Measurements from ENCODE around the gene COA7.

The COA7 gene

DNA sequence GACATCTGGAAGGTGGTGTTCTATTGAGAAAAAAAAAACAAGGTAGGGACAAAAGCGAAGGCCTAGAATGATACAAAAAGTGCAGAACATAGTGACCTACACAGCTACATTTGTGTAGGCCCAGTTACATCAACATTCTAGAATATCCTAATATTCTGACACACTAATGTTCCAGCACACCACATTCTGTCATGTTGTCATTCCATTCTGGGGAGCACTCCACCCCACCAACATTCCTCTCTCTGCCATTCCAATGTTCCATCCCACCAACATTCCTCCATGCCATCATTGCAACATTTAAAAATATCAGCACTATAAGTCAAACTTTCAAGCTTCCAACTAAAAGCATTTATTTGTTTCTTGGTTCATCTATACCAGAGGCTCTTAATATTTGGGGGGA, 28.5 kb downstream of the COA7 start:
- no peak for DNase-seq (ENCODE audit: low read depth in 2 of 2)

DNA sequence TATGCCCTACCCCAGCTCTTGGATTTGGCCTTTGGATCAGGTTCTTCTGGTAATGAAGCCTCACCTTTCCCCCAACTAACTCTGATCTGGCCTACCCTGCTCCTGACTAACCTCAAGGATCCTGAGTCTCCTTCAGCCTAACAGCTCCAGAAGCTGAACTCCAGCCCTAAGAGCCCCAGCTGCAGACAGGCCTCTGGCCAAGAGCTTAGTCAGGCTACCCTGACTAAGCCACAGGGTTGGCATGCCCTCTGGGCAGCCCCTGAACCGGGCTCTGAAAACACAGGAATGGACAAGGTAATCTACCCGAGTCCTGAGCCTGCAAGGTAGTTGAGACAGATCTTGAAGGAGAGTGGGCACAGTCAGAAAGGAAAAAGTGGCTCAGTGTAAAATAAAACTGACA, 29.4 kb downstream of the COA7 start:
- DNase-seq (ENCODE audit: low read depth in 2 of 2) = no peak

DNA sequence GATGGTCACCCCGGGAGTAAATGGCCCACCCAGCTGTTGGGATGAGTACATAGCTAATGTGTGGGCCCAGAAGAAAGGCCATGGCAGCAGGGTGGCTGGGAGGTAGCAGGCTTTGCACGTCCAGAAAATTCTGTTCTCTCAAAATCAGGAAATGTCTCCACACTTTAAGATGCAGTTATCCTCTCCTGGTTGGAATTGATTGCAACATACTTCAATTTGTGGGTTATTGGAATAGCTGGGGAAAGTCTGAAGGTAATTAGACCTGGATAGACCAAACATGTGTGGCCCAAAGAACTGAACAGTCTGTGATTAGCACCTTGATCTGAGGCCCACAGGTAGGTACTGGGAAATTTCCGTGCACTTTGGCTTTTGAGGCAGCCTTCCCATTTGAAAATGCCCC, 30.2 kb downstream of the COA7 start:
- no peak for DNase-seq (ENCODE audit: low read depth in 2 of 2)

DNA sequence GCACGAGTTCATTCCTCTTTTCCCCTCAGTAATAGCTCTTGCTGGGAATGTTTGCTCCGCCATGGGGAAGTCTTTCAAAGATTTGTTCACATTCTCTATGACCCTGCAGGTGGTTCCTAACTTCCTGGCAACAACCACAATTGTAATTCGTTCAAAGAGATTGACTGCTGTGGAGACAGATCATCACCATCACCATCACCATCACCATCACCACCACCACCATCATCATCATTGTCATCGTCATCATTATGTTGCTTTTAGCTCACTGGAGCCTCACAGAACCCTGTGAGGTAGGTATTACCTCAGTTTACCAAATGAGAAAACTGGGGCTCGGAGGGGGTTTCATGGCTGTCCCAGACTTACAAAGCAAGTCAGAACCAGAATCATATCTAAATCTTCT, 30.9 kb downstream of the COA7 start:
- no peak for DNase-seq (ENCODE audit: low read depth in 2 of 2)

DNA sequence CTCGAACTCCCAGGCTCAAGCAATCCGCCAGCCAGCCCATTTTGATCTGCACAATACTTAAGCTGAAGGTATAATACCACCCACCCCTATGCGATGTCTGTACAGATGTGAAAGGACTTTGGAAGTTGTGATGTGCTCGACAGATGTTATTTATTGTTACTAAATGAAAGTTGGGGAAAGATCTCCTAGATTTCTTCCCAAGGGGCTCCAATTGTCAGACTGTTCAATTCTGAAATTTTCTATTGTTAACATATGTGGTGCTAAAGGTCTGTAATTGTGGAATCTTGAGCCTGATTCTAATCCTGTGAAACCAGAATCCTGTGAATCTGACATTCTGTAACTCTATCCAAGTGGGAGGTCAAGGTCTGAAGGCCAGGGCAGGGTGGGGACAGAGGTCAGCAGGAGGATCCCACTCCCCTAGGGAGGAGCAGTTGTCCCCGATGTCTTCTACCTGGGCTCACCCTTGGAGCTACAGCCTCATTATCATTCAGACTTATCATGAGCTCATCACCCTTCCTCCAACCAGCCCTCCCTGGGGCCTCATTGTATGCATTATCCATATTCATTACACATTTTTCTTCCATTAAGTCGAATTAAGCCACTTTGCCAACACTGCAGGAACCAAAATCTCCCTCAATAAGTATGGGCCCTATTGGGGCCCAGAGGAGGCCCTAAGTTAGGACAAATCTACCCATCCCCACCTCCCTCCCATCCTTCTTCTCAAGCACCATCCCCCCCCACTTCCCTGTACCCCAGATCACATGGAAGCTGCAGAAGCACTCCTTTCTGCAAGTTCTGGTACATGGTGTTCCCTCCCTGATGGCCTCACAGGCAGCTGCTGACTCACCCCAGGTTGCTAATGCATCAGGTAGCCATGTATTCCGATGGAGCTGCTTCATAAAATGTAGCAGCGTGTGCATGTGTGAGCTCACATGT, 32.9 kb downstream of the COA7 start:
- no peak for DNase-seq (ENCODE audit: low read depth in 2 of 2)

DNA sequence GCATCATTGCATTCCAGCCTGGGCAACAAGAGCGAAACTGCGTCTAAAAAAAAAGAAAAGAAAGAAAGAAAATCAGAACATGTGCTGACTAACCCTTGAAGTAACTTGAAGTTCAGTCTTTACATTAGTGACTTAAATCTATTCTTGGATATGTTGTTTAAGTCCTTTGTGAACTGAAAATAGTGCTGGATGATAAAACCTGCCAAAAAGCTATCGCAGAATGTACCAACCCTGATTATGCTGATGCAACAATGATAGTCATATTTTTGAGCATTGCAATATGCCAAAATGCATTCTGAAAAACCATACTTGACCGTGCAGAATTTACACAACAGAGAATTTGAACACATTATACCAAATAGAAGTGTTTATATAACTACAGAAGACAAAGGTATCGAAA, 34.4 kb downstream of the COA7 start:
- DNase-seq (ENCODE audit: low read depth in 2 of 2) = no peak

DNA sequence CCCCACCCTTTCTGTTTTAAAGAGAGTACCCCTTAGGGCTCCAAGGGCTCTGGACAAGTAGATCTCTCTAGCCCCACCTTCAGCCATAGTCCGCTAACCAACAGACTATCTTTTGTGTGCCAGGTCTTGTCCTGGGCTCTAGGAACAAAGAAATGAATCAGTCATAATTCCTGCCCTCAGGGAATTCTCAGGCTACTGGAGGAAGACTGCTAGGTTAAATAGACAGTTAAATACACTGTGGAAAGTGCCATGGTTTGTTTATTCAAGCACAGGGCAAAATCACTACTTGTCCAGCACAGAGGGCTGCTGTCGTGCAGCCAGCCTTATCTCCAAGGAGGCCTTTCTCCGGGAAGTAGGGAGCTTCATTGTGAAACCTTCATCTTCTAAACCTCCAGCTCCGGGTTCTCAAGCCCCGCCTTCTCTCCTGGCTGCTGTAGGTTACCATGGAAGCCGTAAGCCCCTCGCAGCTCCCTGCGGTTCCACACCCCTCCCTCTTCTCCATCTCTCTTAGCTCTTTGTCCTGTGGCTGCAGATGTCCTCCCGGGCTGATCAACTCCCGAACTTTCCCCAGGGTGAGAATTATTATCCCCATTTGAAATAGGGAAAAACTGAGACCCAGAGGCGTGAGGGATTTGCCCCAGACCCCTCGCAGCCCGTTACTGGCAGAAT, 35.4 kb downstream of the COA7 start:
- no peak for DNase-seq (ENCODE audit: low read depth in 2 of 2)

DNA sequence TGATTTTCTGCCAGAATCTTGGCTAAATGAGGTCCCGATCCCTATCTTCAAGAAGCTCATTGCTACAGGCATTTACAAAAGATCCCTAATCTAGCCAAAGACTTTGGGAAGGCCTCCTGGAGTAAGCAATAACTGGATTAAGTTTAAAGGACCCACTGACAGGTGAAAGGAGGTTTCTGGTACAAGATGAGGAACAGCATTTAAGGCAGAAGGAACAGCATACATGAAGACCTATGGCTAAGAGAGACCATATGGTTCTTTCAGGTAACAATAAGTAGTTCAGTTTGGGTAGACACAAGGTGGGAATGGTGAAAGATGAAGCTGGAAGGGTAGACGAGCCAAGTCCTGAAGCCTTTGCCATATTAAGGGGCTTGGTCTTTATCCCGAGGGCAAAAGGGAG, 37.3 kb downstream of the COA7 start:
- DNase-seq (ENCODE audit: low read depth in 2 of 2) = no peak

DNA sequence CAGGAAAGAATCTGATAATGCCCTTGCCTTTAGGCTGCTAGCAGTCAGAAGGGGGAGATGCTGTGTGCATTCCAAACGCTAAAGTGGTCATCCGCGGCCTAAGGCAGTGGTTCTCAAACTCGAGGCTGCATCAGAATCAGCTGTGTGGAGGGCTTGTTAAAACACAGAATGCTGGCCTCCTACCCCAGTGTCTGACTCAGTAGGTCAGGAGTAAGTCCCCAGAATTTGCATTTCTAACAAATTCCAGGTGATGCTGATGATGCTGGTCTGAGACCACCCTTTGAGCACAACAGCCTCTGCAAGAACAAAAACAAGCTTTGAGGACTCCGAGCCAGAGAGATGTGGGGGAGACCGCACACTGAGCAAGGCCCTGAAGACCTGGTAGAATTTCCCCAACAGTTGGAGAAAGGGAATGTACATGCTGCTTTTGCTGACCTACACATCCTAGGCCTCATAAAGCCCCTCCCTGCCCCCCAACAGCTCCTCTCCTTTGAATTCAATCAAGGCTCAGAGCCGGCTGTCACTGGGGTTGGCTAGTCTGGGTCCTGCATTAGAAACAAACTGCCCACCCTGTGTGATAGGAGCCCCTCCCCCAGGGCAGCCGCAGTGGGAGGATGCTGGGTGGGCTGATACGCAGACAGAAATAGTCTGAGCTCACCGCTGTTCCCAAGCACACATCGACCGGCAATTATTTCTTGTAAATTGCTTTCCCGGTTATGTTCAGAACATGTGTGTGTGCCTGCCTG, 38.1 kb downstream of the COA7 start:
- no peak for DNase-seq (ENCODE audit: low read depth in 2 of 2)

DNA sequence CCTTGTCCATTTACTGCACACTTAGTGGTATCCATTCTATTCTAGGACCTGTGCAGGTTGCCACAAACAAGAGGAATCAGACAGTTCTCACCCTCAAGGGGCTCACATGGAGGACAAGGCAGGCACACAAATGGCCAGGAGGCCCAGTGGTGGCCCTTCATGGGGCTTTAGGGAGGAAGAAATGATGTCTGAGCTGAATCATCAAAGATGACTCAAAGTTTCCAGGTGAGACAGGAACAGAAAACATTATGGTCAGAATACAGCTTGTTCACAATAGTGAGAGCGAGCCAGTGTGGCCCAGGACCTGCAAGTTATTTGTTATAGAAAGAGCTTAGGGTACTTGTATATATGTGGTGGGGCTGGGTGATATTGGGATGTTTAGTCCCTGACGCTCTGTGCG, 38.8 kb downstream of the COA7 start:
- DNase-seq (ENCODE audit: low read depth in 2 of 2) = no peak

DNA sequence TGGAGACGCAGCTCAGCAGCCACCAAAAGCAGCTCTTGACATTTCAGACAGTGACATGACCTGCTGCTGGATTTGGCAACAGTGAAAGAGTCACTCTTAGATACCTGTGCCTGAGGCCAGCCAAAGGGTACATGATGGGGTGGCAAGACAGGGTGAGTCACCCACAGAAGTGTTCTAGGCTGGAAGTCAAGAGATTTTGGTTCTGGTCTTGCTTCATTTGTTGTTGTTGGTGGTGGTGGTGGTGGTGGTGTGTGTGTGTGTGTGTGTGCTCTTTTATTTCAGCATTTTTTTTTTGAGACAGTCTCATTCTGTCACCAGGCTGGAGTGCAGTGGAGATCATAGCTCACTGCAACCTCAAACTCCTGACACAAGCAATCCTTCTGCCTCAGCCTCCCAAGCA, 39.4 kb downstream of the COA7 start:
- no peak for DNase-seq (ENCODE audit: low read depth in 2 of 2)

DNA sequence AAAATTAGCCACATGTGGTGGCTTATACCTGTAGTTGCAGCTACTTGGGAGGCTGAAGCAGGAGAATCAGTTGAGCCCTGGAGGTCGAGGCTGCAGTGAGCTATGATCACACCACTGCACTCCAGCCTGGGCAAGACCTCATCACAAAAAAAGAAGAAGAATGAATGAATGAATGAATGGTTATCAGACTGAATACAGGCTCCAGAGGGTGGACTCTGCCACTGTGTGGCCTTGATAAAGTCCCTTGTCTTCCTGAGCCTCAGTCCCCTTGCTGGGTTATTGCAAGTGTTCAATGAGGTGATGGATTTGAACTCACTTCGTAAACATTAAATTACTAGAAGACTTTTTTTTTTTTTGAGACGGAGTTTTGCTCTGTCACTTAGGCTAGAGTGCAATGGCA, 40.4 kb downstream of the COA7 start:
- DNase-seq (ENCODE audit: low read depth in 2 of 2) = no peak

DNA sequence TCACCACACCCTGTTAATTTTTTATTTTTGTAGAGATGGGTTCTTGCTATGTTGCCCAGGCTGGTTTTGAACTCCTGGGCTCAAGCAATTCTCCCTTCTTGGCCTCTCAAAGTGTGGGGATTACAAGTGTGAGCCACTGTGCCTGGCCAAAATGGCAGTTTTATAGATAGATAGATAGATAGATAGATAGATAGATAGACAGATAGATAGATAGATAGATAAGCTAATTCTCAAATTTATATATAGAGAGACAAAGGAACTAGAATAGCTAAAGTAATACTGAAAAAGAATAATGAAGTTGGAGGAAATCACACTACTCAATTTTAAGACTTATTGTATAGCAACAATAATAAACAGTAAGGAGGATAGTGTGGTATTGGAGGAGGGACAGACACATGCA, 44.1 kb downstream of the COA7 start:
- no peak for DNase-seq (ENCODE audit: low read depth in 2 of 2)

DNA sequence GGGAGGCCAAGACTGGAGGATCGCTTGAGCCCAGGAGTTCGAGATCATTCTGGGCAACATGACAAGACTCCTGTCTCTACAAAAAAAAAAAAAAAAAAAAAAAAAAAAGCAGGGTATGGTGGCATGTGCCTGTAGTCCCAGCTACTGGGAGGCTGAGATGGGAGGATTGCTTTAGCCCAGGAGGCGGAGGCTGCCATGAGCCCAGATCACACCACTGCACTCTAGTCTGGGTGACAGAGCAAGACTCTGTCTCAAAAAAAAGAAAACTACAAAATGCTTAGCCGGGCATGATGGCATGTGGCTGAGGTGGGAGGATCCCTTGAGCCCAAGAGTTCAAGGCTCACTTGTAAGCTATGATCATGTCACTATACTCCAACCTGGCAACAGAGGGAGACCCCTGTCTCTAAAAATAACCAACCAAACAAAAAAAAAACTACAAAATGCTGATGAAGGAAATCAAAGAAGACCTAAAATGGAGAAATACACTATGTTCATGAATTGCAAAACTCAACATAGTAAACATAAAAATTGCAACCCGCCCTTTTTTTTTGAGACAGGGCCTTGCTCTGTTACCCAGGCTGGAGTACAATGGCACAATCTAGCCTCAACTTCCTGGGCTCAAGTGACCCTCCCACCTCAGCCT, 44.8 kb downstream of the COA7 start:
- DNase-seq (ENCODE audit: low read depth in 2 of 2) = no peak

DNA sequence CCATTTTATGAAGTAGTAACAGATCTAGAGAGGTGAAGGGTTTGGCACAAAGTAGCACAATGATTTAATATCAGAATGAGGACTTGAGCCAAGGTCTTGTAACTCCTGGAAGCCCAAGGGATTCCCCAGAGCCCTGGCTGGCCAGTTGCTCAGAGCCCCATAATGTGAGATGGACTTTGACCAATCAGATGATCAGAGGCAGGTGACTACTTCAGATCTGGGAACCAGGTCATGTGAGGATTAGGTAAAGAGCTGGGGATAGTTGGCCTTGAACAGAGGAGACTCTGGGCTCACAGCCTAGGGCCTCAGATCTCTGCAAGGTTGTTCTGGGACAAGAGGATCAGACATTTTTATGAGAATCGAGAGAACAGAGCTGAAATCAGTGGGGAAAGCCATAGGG, 46.2 kb downstream of the COA7 start:
- DNase-seq (ENCODE audit: low read depth in 2 of 2) = no peak

DNA sequence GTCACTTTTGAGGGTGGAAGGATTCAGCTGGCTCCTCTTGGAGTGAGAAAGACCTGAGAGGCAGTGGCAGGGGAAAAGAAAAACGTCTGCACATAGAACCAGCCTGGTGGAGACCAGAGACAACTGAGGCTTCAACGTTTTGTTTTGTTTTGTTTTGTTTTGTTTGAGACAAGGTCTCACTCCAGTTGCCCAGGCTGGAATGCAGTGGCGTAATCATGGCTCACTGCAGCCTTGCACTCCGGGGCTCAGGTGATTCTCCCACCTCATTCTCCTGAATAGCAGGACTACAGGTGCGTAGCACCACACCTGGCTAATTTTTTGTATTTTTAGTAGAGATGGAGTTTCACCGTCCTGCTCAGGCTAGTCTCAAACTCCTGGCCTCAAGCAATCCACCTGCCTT, 52.9 kb downstream of the COA7 start:
- DNase-seq (ENCODE audit: low read depth in 2 of 2) = no peak

DNA sequence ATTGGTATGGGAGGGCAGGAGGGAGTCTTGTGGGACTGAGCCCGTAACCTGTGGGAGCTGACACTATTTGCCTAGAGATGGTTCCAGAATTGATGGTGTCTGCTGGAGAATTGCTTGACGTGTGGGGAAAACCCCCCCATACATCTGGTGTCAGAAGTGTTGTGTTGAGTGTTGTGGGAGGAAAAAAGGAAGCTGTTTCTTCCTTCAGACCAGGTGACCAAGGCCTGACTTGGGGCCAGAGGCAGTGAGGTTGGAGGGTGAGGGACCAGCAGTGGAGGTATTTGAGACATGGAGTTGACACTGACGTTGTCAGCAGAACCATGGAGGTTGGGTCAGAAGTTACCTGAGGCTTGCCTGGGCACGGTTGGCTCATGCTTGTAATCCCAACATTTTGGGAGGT, 56.8 kb downstream of the COA7 start:
- DNase-seq (ENCODE audit: low read depth in 2 of 2) = no peak

DNA sequence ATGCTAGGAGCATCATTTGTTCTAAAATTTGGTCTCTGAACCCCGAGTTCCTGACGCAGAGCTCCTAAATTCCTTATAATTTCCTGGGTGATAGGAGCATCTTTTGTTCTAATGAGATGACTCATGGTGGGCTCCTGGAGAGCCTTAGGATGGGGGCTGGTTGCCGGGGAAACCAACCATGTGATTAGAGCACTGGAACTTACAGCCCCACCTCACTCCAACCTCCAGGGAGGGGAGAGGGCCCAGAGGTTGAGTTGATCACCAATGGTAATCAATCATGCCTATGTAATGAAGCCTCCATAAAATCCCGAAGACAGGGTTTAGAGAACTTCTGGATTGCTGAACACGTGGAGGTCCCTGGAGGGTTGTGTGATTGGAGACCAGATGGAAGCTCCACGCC, 57.5 kb downstream of the COA7 start:
- no peak for DNase-seq (ENCODE audit: low read depth in 2 of 2)

DNA sequence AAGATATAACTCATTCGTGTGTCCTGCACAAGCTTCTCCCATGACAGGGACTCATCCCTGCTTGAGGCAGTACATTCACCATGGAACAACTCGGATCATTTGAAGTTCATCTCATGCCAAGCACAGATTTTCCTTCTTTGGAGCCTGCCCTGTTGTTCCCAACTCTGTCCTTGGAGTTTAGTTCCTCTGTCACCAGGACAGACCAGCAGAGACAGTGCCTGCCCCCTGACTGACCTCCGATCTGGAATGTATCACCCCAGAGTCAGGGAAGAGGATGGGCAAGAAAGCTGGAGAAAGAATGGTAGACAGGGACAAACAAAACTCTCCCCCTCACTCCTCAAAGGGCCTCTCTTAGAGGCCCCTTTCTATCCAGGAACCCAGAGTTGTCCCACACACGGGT, 60.2 kb downstream of the COA7 start:
- no peak for DNase-seq (ENCODE audit: low read depth in 2 of 2)

DNA sequence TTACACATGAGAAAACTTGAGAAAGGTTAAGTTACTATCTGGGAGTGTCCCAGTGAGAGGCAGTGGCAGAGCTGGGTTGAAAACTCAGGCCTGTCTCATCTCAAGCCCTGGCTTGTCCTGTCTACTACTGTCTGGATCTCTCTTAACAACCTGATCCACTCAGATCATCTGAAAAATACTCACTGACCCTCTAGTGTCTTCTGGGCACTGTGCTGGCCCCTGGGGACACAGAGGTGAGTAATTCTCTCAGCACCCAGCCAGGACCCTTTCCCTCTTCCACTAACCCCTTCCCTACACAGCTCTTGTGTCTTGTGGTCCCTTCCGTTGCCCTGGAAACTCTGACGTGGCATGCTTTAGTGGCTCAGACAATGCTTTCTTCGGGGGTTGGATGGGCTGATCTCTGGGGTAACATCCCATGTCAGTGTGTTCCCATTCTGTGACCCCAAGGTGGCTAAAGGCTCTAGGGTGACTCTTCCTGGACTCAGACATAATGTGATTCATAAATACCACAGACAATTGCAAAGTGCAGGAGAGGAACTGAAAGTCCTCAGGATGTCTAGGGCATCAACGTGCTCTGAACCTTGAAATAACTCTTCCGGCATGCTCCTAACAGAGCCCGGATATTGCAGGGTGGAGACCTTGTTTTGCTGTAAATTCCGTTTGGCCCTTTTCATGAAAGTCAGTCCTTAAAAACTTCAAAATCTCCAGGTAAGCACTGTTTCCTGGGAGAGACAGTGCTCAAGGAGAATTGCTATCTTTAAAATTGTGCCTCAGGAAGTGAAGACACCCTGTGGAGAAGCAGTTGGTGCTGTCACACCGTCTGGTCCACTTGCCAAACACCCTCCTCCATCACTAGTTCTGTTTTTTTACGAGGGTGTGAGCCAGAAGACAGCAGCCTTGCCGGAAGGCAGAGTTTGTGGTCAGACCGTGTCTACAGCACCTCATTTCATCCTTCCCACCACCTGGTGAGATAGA, 61.1 kb downstream of the COA7 start:
- DNase-seq (ENCODE audit: low read depth in 2 of 2) = peak in 1 of 2 donors; percentile 48
